GM12878 (cell line): ENCODE data around the gene UBA7. TPM values are rescaled to one million over a fixed set of nuclear protein-coding genes. Genes with fewer than 3 reads are reported as not detected.

Experiments used
- ATAC-seq: fragments of 200-7000 bp; cut with Tn5 transposase; 3 replicates; pipeline ENCODE4 v1.9.1; 2020; ENCODE audit warnings: mild to moderate bottlenecking, moderate library complexity
- BruUV-seq: library from RNA; stranded (reverse); fragments of 400-500 nt; replicated peaks from 2 replicates; lab custom pipeline; 2021; lab: Mats Ljungman, UMichigan
- CTCF ChIA-PET: fragments of 300-600 bp; sonication (Branson Sonifier 250); formaldehyde crosslinking; extraction: SDS; loops from one replicate; lab custom pipeline; 2021; ENCODE audit warnings: inconsistent platforms; lab: Yijun Ruan, JAX
- POLR2A ChIA-PET: fragments of 350-600 bp; formaldehyde crosslinking; extraction: SDS; loops from one replicate; lab custom pipeline; 2021; ENCODE audit warnings: inconsistent platforms; lab: Charles Lee
- RAD21 ChIA-PET: fragments of 300-600 bp; sonication (Branson Sonifier 250); formaldehyde crosslinking; loops from one replicate; lab custom pipeline; 2023; ENCODE audit warnings: antibody characterized with exemption; ENCODE audit not compliant: unreplicated experiment; lab: Charles Lee
- SMC1A ChIA-PET: fragments of 300-600 bp; sonication (Branson Sonifier 250); formaldehyde crosslinking; loops from one replicate; lab custom pipeline; 2023; ENCODE audit not compliant: unreplicated experiment, uncharacterized antibody; lab: Charles Lee
- DNase-seq: peaks from one replicate; pipeline ENCODE4 v3.0.0-alpha.2; 2011; ENCODE audit warnings: low read depth, low spot score
- FAIRE-seq: peaks from 3 replicates; lab custom pipeline; 2011; peaks lifted over from hg19 to GRCh38; lab: Jason Lieb, UNC
- H2AFZ ChIP-seq: 2 replicates; pipeline ENCODE4 v1.6.0; 2011; ENCODE audit warnings: low read depth, low read length, control low read depth; ENCODE audit not compliant: control insufficient read depth
- H3K27ac ChIP-seq: 2 replicates; pipeline ENCODE4 v1.5.1; 2011; ENCODE audit warnings: control low read depth; ENCODE audit not compliant: control insufficient read depth, insufficient read depth
- H3K27me3 ChIP-seq, 2 experiments: replicated peaks in 1 of 2; 2 replicates each; pipeline versions ENCODE4 v1.6.0 to v1.6.1; 2011; ENCODE audit warnings: low read length in 1 of 2; ENCODE audit not compliant: control insufficient read depth in 2 of 2, insufficient read depth in 2 of 2
- H3K36me3 ChIP-seq, 2 experiments: 2 replicates each; pipeline ENCODE4 v1.5.1; 2011; ENCODE audit warnings: low read length in 1 of 2; ENCODE audit not compliant: control insufficient read depth in 2 of 2, insufficient read depth in 2 of 2
- H3K4me1 ChIP-seq: 2 replicates; pipeline ENCODE4 v1.6.1; 2011; ENCODE audit warnings: mild to moderate bottlenecking, low read length, moderate library complexity, mixed read lengths; ENCODE audit not compliant: control insufficient read depth, insufficient read depth
- H3K4me2 ChIP-seq: 2 replicates; pipeline ENCODE4 v1.6.0; 2011; ENCODE audit warnings: control low read depth; ENCODE audit not compliant: control insufficient read depth, insufficient read depth
- H3K4me3 ChIP-seq: fragments of 200-600 bp; sonication (generic); 2 replicates; pipeline ENCODE4 v1.5.1; 2016
- H3K79me2 ChIP-seq: 2 replicates; pipeline ENCODE4 v1.6.0; 2011; ENCODE audit warnings: low read length; ENCODE audit not compliant: control insufficient read depth, insufficient read depth
- H3K9ac ChIP-seq: 2 replicates; pipeline ENCODE4 v1.8.0; 2011; ENCODE audit warnings: low read length, control low read depth, mixed read lengths; ENCODE audit not compliant: control insufficient read depth, insufficient read depth
- H3K9me3 ChIP-seq: replicated peaks from 3 replicates; pipeline ENCODE4 v1.5.1; 2011; ENCODE audit warnings: mild to moderate bottlenecking, low read length; ENCODE audit not compliant: control insufficient read depth, insufficient read depth
- H4K20me1 ChIP-seq: 2 replicates; pipeline ENCODE4 v1.6.0; 2011; ENCODE audit not compliant: control insufficient read depth, insufficient read depth
- CHD2 ChIP-seq: IDR thresholded peaks from 2 replicates; pipeline ENCODE4 v1.6.1; 2011; ENCODE audit warnings: low read depth, low read length, improper control_type of control experiment, borderline replicate concordance
- HCFC1 ChIP-seq: fragments of 150-350 bp; IDR thresholded peaks from 2 replicates; pipeline ENCODE4 v1.6.1; 2014; ENCODE audit warnings: low read length
- MTA2 ChIP-seq: fragments of 450-650 bp; IDR thresholded peaks from 2 replicates; pipeline ENCODE4 v1.6.1; 2016; ENCODE audit warnings: low read depth, mild to moderate bottlenecking, moderate library complexity
- MTA3 ChIP-seq: IDR thresholded peaks from 2 replicates; pipeline ENCODE4 v1.6.1; 2012; ENCODE audit warnings: low read length, inconsistent platforms, borderline replicate concordance
- MYC ChIP-seq: IDR thresholded peaks from 2 replicates; pipeline ENCODE4 v1.6.1; 2011; ENCODE audit warnings: mild to moderate bottlenecking, low read length, moderate library complexity, inconsistent platforms; ENCODE audit not compliant: insufficient read depth, insufficient replicate concordance, insufficient read length, severe bottlenecking
- RBBP5 ChIP-seq: fragments of 200-600 bp; sonication (generic); conservative IDR thresholded peaks from 2 replicates; pipeline ENCODE4 v1.6.1; 2016
- RFX5 ChIP-seq: IDR thresholded peaks from 2 replicates; pipeline ENCODE4 v1.6.1; 2011; ENCODE audit warnings: low read depth, low read length, improper control_type of control experiment
- YY1 ChIP-seq: IDR thresholded peaks from 2 replicates; pipeline ENCODE4 v1.6.1; 2011; ENCODE audit warnings: low read depth, mild to moderate bottlenecking, low read length
- WGBS: methylation state at CpG from one replicate; pipeline ENCODE4 v1.1.6; 2016; ENCODE audit warnings: low lambda C conversion rate; ENCODE audit not compliant: insufficient replicate concordance, insufficient coverage; ENCODE audit errors: missing lambda C conversion rate; 5-methylcytosine and 5-hydroxymethylcytosine counted together
- in situ Hi-C: fragments of 300-500 bp; cut with MboI; formaldehyde crosslinking; loops from 9 replicates; pipeline ENCODE4 v1.14.3; 2018; ENCODE audit warnings: mixed read lengths
- intact Hi-C: fragments of 100-400 bp; cut with micrococcal nuclease; formaldehyde crosslinking; loops from one replicate; pipeline ENCODE4 v1.14.2; 2022; ENCODE audit not compliant: unreplicated experiment
- polyA plus RNA-seq, 11 experiments: library from polyadenylated mRNA; depleted of rRNA in 4 of 11; unstranded in 6 of 11; stranded (reverse) in 5 of 11; fragments of >200 nt; fragmentation: Nextera tagmentation in 4 of 11; fragmentation: Illumina TruSeq in 1 of 11; extraction: Ambion mirVana in 4 of 11; extraction: Trizol in 1 of 11; gene quantifications; 1 replicate in 1 of 11; 2 replicates in 10 of 11; pipeline versions ENCODE4 v1.2.1 to v1.2.3, GENCODE V29; 2011 to 2016; ENCODE audit warnings: inconsistent platforms in 2 of 11, missing spikeins in 2 of 11, low read depth in 1 of 11
- total RNA-seq, 4 experiments: library from RNA; depleted of rRNA in 3 of 4; stranded (reverse); fragments of >200 nt in 3 of 4; fragmentation: Illumina TruSeq in 1 of 4; extraction: Trizol in 1 of 4; gene quantifications; 2 replicates each; pipeline versions ENCODE4 v1.2.1 to v1.2.3, GENCODE V29; 2013 to 2021
- TF ChIP-seq, protein P1 (sequence below): fragments of 450-650 bp; IDR thresholded peaks from 2 replicates; pipeline ENCODE4 v1.6.1; 2017; ENCODE audit warnings: mild to moderate bottlenecking
- TF ChIP-seq, protein P2 (sequence below): IDR thresholded peaks from 2 replicates; pipeline ENCODE4 v1.6.1; 2012; ENCODE audit warnings: low read length, inconsistent platforms

Gene UBA7
- total and polyA plus RNA-seq, 10 of the 15 experiments (the other 5 are each of a cell fraction or from before 2014, with no cell fraction given): 11.8 to 116 (median 46.7) TPM

DNA sequence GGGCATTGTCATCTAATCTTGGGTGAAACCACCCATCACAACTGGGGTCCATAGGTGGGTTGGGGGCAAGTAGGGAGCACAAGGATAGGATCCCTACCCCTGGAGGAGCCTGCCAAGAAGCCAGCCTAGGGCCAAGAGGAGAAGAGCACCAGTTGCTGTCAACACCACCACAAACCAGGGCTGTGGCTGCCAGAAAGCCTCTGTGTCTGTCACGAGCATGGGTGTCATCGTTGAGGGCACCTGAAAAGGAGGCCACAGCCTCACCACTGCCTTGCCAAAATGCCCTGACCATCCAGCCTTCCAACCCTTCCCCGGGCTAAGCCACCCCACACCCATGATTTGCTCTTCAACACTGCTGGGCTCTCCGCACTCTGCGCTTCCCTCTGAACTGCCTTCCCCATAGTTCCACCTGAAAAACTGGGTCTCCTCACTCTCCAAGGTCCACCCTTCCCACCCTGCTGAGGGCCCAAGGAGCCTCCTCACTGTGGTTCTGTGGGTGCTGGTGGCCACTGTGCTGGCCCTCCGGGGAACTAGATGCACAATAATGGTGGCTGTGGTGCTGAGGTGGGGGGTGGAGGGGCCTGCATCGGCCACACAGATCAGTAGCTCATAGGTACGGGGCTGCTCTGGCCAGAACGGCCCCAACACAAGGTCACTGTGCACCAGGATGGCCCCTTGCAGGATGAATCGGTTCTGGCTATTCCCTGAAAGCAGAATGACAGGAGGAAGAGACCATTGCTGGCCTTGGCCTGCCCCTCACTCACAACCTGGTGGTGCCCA lies 21.2 kb downstream of the UBA7 start:
- RAD21 ChIA-PET: no interaction called here
- Histone ChIP-seq H2AFZ (no peak overlapping the region), H3K9ac (no peak overlapping the region), H3K36me3 (no peaks in the 10 kb centered on the region), H3K4me3 (no peak overlapping the region), H4K20me1 (no peaks in the 10 kb centered on the region), H3K4me2 (no peak overlapping the region), H3K4me1 (no peaks in the 10 kb centered on the region), H3K27ac (no peak overlapping the region), H3K27me3 (no peaks in the 10 kb centered on the region), H3K9me3 (no peaks in the 10 kb centered on the region), H3K79me2 (no peaks in the 10 kb centered on the region)
- SMC1A ChIA-PET: no interaction called here
- DNase-seq (no peak), ATAC-seq (no peak), FAIRE-seq (no peak)
- TF ChIP-seq MYC (no peak), MTA3 (no peak), RFX5 (no peak), CHD2 (no peak), MTA2 (no peak), HCFC1 (no peak), YY1 (no peak), RBBP5 (no peak)
- TF ChIP-seq, protein P1, sequence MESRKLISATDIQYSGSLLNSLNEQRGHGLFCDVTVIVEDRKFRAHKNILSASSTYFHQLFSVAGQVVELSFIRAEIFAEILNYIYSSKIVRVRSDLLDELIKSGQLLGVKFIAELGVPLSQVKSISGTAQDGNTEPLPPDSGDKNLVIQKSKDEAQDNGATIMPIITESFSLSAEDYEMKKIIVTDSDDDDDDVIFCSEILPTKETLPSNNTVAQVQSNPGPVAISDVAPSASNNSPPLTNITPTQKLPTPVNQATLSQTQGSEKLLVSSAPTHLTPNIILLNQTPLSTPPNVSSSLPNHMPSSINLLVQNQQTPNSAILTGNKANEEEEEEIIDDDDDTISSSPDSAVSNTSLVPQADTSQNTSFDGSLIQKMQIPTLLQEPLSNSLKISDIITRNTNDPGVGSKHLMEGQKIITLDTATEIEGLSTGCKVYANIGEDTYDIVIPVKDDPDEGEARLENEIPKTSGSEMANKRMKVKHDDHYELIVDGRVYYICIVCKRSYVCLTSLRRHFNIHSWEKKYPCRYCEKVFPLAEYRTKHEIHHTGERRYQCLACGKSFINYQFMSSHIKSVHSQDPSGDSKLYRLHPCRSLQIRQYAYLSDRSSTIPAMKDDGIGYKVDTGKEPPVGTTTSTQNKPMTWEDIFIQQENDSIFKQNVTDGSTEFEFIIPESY: no peak
- TF ChIP-seq, protein P2, sequence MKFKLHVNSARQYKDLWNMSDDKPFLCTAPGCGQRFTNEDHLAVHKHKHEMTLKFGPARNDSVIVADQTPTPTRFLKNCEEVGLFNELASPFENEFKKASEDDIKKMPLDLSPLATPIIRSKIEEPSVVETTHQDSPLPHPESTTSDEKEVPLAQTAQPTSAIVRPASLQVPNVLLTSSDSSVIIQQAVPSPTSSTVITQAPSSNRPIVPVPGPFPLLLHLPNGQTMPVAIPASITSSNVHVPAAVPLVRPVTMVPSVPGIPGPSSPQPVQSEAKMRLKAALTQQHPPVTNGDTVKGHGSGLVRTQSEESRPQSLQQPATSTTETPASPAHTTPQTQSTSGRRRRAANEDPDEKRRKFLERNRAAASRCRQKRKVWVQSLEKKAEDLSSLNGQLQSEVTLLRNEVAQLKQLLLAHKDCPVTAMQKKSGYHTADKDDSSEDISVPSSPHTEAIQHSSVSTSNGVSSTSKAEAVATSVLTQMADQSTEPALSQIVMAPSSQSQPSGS: no peak
- intact Hi-C loops (no loop called here), in situ Hi-C loops (no loop called here)
- CTCF ChIA-PET: interaction anchor here (0.6 kb wide), 1 partner anchor 114 kb away, joined by 3 read pairs; no protein-coding TSS in a partner anchor
- POLR2A ChIA-PET: no interaction called here
- BruUV-seq: no TSS peak
- 48% methylated on average over 10 of the region's 10 CpGs for WGBS
